Upper lobe of left lung (tissue), 4 donors: Measurements from ENCODE around the gene OR6X1.

ENCODE experiments used
- EP300 ChIP-seq, 4 donors: sonication (generic); formaldehyde crosslinking; IDR thresholded peaks; one replicate each; pipeline ENCODE4 v1.5.1; 2017; ENCODE audit warnings: antibody characterized with exemption in 4 of 4, control low read depth in 2 of 4
- POLR2A ChIP-seq, 4 donors: fragments of 450-650 bp; IDR thresholded peaks; one replicate each; pipeline ENCODE4 v1.5.1; 2016 to 2017; ENCODE audit warnings: antibody characterized with exemption in 4 of 4, mild to moderate bottlenecking in 2 of 4
- POLR2AphosphoS5 ChIP-seq, 2 donors: sonication (generic); formaldehyde crosslinking; IDR thresholded peaks; one replicate each; pipeline ENCODE4 v1.5.1; 2017; ENCODE audit warnings: antibody characterized with exemption in 2 of 2
- TF ChIP-seq, protein P1 (sequence below), 6 experiments: fragments of 450-650 bp in 4 of 6; fragments of 200-600 bp in 2 of 6; sonication (generic) in 2 of 6; IDR thresholded peaks; one replicate each; pipeline ENCODE4 v1.5.1; 2016 to 2019; ENCODE audit warnings: antibody characterized with exemption in 6 of 6

DNA sequence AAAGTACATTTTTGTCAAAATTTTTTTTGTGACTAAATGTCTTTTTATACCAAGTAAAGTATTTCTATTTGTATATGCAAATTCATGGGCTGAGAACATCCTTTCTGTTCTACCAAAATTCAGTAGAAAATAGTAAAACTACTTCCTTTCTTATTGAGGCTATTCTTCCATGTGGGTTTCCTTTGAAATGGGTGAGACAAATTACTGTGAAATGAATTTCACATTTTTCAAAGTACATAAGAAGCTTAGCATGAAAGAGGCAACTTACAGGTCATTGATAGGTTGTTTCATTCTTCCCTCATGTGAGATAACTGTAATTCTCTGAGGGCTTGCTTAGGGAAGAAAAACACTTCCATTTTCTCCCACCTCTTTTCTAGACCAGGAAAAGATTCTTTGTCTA, 1.0 kb upstream of the OR6X1 start:
- TF ChIP-seq, protein P1, sequence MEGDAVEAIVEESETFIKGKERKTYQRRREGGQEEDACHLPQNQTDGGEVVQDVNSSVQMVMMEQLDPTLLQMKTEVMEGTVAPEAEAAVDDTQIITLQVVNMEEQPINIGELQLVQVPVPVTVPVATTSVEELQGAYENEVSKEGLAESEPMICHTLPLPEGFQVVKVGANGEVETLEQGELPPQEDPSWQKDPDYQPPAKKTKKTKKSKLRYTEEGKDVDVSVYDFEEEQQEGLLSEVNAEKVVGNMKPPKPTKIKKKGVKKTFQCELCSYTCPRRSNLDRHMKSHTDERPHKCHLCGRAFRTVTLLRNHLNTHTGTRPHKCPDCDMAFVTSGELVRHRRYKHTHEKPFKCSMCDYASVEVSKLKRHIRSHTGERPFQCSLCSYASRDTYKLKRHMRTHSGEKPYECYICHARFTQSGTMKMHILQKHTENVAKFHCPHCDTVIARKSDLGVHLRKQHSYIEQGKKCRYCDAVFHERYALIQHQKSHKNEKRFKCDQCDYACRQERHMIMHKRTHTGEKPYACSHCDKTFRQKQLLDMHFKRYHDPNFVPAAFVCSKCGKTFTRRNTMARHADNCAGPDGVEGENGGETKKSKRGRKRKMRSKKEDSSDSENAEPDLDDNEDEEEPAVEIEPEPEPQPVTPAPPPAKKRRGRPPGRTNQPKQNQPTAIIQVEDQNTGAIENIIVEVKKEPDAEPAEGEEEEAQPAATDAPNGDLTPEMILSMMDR (IDR thresholded peaks at IDR 0.05) = no peak
- TF ChIP-seq POLR2AphosphoS5 (IDR thresholded peaks at IDR 0.05) = no peak
- no peak for TF ChIP-seq EP300 (IDR thresholded peaks at IDR 0.05)
- TF ChIP-seq POLR2A (IDR thresholded peaks at IDR 0.05) = no peak
